Heart left ventricle (tissue), 16 donors: ENCODE measurements around the gene ICAM2. TPM values are rescaled to one million over a fixed set of nuclear protein-coding genes. Genes with fewer than 3 reads are reported as not detected.

Source experiments
- ATAC-seq, 4 donors: fragments of 200-7000 bp; cut with Tn5 transposase; one replicate each; pipeline ENCODE4 v1.9.1; 2020 to 2022; ENCODE audit warnings: moderate library complexity in 4 of 4, mild to moderate bottlenecking in 3 of 4, moderate number of reproducible peaks in 1 of 4
- DNase-seq, 5 donors: peaks; one replicate each; pipeline ENCODE4 v3.0.0-alpha.2; 2020
- H3K27ac ChIP-seq, 12 donors: fragments of 200-600 bp; sonication (generic) in 4 of 12; one replicate each; pipeline versions ENCODE4 v1.5.0 to v1.8.0; 2016 to 2022; ENCODE audit warnings: mild to moderate bottlenecking in 2 of 12
- H3K27me3 ChIP-seq, 9 donors: fragments of 200-600 bp; sonication (generic) in 2 of 9; one replicate each; pipeline versions ENCODE4 v1.5.1 to v1.8.0; 2016 to 2022; ENCODE audit warnings: mild to moderate bottlenecking in 3 of 9
- H3K36me3 ChIP-seq, 9 donors: fragments of 200-600 bp; sonication (generic) in 2 of 9; one replicate each; pipeline versions ENCODE4 v1.5.0 to v1.8.0; 2018 to 2022; ENCODE audit warnings: mild to moderate bottlenecking in 2 of 9
- H3K4me1 ChIP-seq, 12 donors: fragments of 200-600 bp; sonication (generic) in 4 of 12; one replicate each; pipeline versions ENCODE4 v1.5.0 to v1.8.0; 2016 to 2022; ENCODE audit warnings: mild to moderate bottlenecking in 3 of 12
- H3K4me3 ChIP-seq, 12 donors: fragments of 200-600 bp; sonication (generic) in 4 of 12; one replicate each; pipeline versions ENCODE4 v1.5.0 to v1.8.0; 2017 to 2022; ENCODE audit warnings: mild to moderate bottlenecking in 9 of 12, moderate library complexity in 4 of 12
- H3K9me3 ChIP-seq, 12 donors: fragments of 200-600 bp; sonication (generic) in 4 of 12; one replicate each; pipeline versions ENCODE4 v1.5.0 to v1.8.0; 2016 to 2022; ENCODE audit warnings: mild to moderate bottlenecking in 1 of 12
- POLR2A ChIP-seq, 2 donors: fragments of 450-650 bp; IDR thresholded peaks; one replicate each; pipeline ENCODE4 v1.6.1; 2017; ENCODE audit warnings: antibody characterized with exemption in 2 of 2, mild to moderate bottlenecking in 2 of 2, moderate library complexity in 2 of 2
- WGBS, 4 donors: extraction: QIAGEN DNeasy Blood & Tissue Kit in 2 of 4; methylation state at CpG; one replicate each; pipeline versions ENCODE4 v1.1.5 to v1.1.7; 2013 to 2018; 5-methylcytosine and 5-hydroxymethylcytosine counted together
- intact Hi-C, 10 donors: fragments of 100-400 bp; cut with DNase I; formaldehyde crosslinking; loops; one replicate each; pipeline versions ENCODE4 v1.11.1 to v1.14.2; 2022
- polyA plus RNA-seq, 2 donors: library from polyadenylated mRNA; stranded (reverse); fragments of 200-250 nt; gene quantifications; one replicate each; pipeline ENCODE4 v1.2.3, GENCODE V29; 2013
- total RNA-seq, 9 donors: library from RNA; depleted of rRNA in 2 of 9; stranded (reverse); fragments of >200 nt in 2 of 9; fragmentation: NEBNext Ultra II Directional in 3 of 9; extraction: Animal tissue kit (Norgen Biotek cat#: 25700) in 3 of 9; gene quantifications; one replicate each; pipeline versions ENCODE4 v1.1.0 to v1.2.4, GENCODE V29; 2016 to 2023
- TF ChIP-seq, protein P1 (sequence below), 12 donors: fragments of 200-600 bp; sonication (generic) in 4 of 12; IDR thresholded peaks; one replicate each; pipeline versions ENCODE4 v1.5.0 to v1.8.0; 2018 to 2022; ENCODE audit warnings: antibody characterized with exemption in 12 of 12, mild to moderate bottlenecking in 5 of 12
- donor health status: ischemic (EF 13 %, LVEDD 7.1; RV severe dilation, severe dysfunction).
- donor health status: healthy with polysubstance abuse.
- donor health status: DM: no; HTN: yes; CAD: no.
- donor health status: DM: no; HTN: no; CAD: no.
- donor health status: ischemic (EF 25% LVEDD 6.9; RV normal size, moderate dysfunction).
- donor health status: ischemic (EF 25% LVEDD 5.7; RV mildly dilated, moderate dysfunction).
- donor health status: healthy.
- donor health status: DM: yes; HTN: yes; CAD: no.
- donor health status: ischemic (EF 35%, LVEDD 5.7; RV mildly dilated, moderate dysfunction).
- donor health status: nonischemic (EF 11% LVEDD 7.7; RV severe dilation, severe dysfunction).
- donor health status: DM: yes; HTN: yes; CAD: no.
- donor health status: PGD.
- donor health status: ischemic (EF 29% LVEDD 5.4; RV normal size, mild dysfunction).
- donor health status: nonischemic (EF 23%, LVEDD 6.1; RV moderate dilation, normal function).

Gene ICAM2
- total and polyA plus RNA-seq, 11 donors, result 24.4 to 262 (median 43.1) TPM

DNA sequence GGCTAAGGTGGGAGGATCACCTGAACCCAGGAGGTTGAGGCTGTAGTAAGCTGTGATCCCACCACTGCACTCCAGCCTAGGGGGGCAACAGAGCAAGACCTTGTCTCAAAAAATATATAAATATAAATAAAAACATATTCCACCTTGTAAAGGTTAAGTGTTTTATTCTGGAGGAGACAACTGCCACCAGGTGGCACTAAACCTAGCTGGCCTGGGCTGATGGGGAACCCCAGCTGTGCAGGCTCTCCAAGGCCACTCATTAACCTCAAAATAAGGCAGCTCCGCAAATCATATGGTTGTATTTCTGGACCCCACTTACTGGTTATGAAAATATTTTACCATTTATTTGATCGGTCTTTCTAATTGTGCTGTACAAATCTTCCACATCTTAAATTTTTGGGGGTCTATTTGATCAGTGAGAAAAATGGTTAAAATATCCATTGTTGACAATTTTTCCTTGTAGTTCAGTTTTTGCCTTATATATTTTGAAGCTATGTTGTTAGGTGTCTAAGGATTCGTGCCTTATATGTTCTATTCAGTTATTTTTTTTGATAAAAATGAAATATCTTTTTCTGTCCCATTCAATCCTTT is 8.5 kb upstream of the ICAM2 start:
- H3K36me3 ChIP-seq, result no peaks in the 10 kb centered on the region
- peaks cover 0 to 21% (median 5%) of the 10 kb centered on the region in 12 donors for H3K4me1 ChIP-seq
- no peaks in the 10 kb centered on the region for H3K27me3 ChIP-seq
- intact Hi-C loops, result loop anchor here (1.0 to 10.0 kb wide), 11 partner anchors 102 to 254 kb away; partner anchors contain the start of genes CSHL1 (in 3 of the 10), GH1 (in 3 of the 10) and ERN1 (in 1 of the 10)
- no peak overlapping the region for H3K4me3 ChIP-seq
- H3K27ac ChIP-seq, result no peak overlapping the region
- ATAC-seq (peak in 3 of 4 donors; percentile 55 to 74 (median 70)), DNase-seq (peak in 4 of 5 donors; percentile 48 to 72 (median 62))
- TF ChIP-seq, protein P1, sequence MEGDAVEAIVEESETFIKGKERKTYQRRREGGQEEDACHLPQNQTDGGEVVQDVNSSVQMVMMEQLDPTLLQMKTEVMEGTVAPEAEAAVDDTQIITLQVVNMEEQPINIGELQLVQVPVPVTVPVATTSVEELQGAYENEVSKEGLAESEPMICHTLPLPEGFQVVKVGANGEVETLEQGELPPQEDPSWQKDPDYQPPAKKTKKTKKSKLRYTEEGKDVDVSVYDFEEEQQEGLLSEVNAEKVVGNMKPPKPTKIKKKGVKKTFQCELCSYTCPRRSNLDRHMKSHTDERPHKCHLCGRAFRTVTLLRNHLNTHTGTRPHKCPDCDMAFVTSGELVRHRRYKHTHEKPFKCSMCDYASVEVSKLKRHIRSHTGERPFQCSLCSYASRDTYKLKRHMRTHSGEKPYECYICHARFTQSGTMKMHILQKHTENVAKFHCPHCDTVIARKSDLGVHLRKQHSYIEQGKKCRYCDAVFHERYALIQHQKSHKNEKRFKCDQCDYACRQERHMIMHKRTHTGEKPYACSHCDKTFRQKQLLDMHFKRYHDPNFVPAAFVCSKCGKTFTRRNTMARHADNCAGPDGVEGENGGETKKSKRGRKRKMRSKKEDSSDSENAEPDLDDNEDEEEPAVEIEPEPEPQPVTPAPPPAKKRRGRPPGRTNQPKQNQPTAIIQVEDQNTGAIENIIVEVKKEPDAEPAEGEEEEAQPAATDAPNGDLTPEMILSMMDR (IDR thresholded peaks at IDR 0.05), result peak; percentile 74 to 87 (median 80)
- TF ChIP-seq POLR2A (IDR thresholded peaks at IDR 0.05), result no peak
- WGBS, 4 donors, result 16 to 23% (median 19%) methylated on average over 3 of the region's 3 CpGs
- no peaks in the 10 kb centered on the region for H3K9me3 ChIP-seq

- H3K27me3 ChIP-seq, result no peaks in the 10 kb centered on the region
- peaks cover 0 to 33% (median 7%) of the 10 kb centered on the region in 12 donors for H3K4me1 ChIP-seq
- peak overlapping the region in 7 of 12 donors; percentile 0 to 37 (median 16) for H3K4me3 ChIP-seq
- ATAC-seq, result peak; percentile 56 to 87 (median 82)
- H3K27ac ChIP-seq, result peak overlapping the region in 8 of 12 donors; percentile 3 to 77 (median 54)
- TF ChIP-seq, protein P1 (IDR thresholded peaks at IDR 0.05), result peak; percentile 90 to 99 (median 94)
- no peak for TF ChIP-seq POLR2A (IDR thresholded peaks at IDR 0.05)
- DNase-seq, result peak; percentile 77 to 92 (median 82)
- whole genome bisulfite sequencing, 4 donors, result 2 to 3% (median 3%) methylated on average over 21 of the region's 21 CpGs
- no peaks in the 10 kb centered on the region for H3K9me3 ChIP-seq
- intact Hi-C loops, result loop anchor here (2.0 to 10.0 kb wide), 7 partner anchors 104 to 257 kb away; partner anchors contain the start of genes GH1 (in 6 of the 10) and CSHL1 (in 3 of the 10)
- H3K36me3 ChIP-seq, result no peaks in the 10 kb centered on the region
Measured at GRCh38 chr17:64025732-64026294, 5.4 kb upstream of the ICAM2 start.

GRCh38 chr17:64024781-64025731 is 4.6 kb upstream of the ICAM2 start:
- intact Hi-C loops, result loop anchor here (2.0 to 10.0 kb wide), 7 partner anchors 103 to 258 kb away; partner anchors contain the start of genes GH1 (in 6 of the 10) and CSHL1 (in 3 of the 10)
- peak overlapping the region in 2 of 12 donors; percentile 4 to 27 for H3K4me3 ChIP-seq
- ATAC-seq, result peak in 1 of 4 donors; percentile 10

More at GRCh38 chr17:64024781-64025731, 4.6 kb upstream of the ICAM2 start:
- Histone ChIP-seq H3K27me3 (no peaks in the 10 kb centered on the region), H3K9me3 (no peaks in the 10 kb centered on the region), H3K36me3 (no peaks in the 10 kb centered on the region), H3K27ac (peak overlapping the region in 10 of 12 donors; percentile 26 to 77 (median 54)), H3K4me1 (peaks cover 0 to 36% (median 8%) of the 10 kb centered on the region in 12 donors)
- 62 to 66% (median 63%) methylated on average over 19 of the region's 19 CpGs for WGBS, 4 donors
- TF ChIP-seq, protein P1 (IDR thresholded peaks at IDR 0.05), result no peak
- no peak for TF ChIP-seq POLR2A (IDR thresholded peaks at IDR 0.05)
- DNase-seq, result peak in 1 of 5 donors; percentile 10
